IMR-90 (cell line): ENCODE data around the gene UNC13A.

Source experiments
- BHLHE40 ChIP-seq: fragments of 150-350 bp; IDR thresholded peaks from 2 replicates; pipeline ENCODE4 v1.6.1; 2016; ENCODE audit warnings: mild to moderate bottlenecking, low read depth, low read length
- CEBPB ChIP-seq: IDR thresholded peaks from 2 replicates; pipeline ENCODE4 v1.6.1; 2012; ENCODE audit warnings: low read depth, low read length, improper control_type of control experiment
- FOS ChIP-seq: fragments of 150-350 bp; IDR thresholded peaks from 2 replicates; pipeline ENCODE4 v1.6.1; 2016; ENCODE audit warnings: low read depth, low read length
- MAFK ChIP-seq: IDR thresholded peaks from 2 replicates; pipeline ENCODE4 v1.6.1; 2012; ENCODE audit warnings: low read depth, low read length, improper control_type of control experiment
- MAZ ChIP-seq: IDR thresholded peaks from 2 replicates; pipeline ENCODE4 v1.6.1; 2012; ENCODE audit warnings: low read depth, mild to moderate bottlenecking, low read length, improper control_type of control experiment, moderate library complexity, borderline replicate concordance
- MXI1 ChIP-seq: IDR thresholded peaks from 2 replicates; pipeline ENCODE4 v1.6.1; 2012; ENCODE audit warnings: low read depth, mild to moderate bottlenecking, low read length, moderate library complexity, borderline replicate concordance
- NFE2L2 ChIP-seq: fragments of 150-350 bp; IDR thresholded peaks from 2 replicates; pipeline ENCODE4 v1.6.1; 2016; ENCODE audit warnings: low read depth, mild to moderate bottlenecking, low read length
- POLR2A ChIP-seq: IDR thresholded peaks from 2 replicates; pipeline ENCODE4 v1.6.1; 2012; ENCODE audit warnings: mild to moderate bottlenecking, low read depth, low read length
- RAD21 ChIP-seq: IDR thresholded peaks from 2 replicates; pipeline ENCODE4 v1.6.1; 2012; ENCODE audit warnings: low read length, improper control_type of control experiment
- RFX5 ChIP-seq: IDR thresholded peaks from 2 replicates; pipeline ENCODE4 v1.8.0; 2012; ENCODE audit warnings: low read depth, mild to moderate bottlenecking, low read length, moderate library complexity
- TF ChIP-seq, protein P1 (sequence below): fragments of 150-350 bp; IDR thresholded peaks from 2 replicates; pipeline ENCODE4 v1.6.1; 2017; ENCODE audit warnings: mild to moderate bottlenecking, antibody characterized with exemption, low read length, low read depth
- TF ChIP-seq, protein P2 (sequence below): conservative IDR thresholded peaks from 2 replicates; pipeline ENCODE4 v1.5.1; 2012; ENCODE audit warnings: mild to moderate bottlenecking, low read depth, low read length, improper control_type of control experiment

- TF ChIP-seq, protein P1, sequence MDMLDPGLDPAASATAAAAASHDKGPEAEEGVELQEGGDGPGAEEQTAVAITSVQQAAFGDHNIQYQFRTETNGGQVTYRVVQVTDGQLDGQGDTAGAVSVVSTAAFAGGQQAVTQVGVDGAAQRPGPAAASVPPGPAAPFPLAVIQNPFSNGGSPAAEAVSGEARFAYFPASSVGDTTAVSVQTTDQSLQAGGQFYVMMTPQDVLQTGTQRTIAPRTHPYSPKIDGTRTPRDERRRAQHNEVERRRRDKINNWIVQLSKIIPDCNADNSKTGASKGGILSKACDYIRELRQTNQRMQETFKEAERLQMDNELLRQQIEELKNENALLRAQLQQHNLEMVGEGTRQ = no peak
- TF ChIP-seq, protein P2, sequence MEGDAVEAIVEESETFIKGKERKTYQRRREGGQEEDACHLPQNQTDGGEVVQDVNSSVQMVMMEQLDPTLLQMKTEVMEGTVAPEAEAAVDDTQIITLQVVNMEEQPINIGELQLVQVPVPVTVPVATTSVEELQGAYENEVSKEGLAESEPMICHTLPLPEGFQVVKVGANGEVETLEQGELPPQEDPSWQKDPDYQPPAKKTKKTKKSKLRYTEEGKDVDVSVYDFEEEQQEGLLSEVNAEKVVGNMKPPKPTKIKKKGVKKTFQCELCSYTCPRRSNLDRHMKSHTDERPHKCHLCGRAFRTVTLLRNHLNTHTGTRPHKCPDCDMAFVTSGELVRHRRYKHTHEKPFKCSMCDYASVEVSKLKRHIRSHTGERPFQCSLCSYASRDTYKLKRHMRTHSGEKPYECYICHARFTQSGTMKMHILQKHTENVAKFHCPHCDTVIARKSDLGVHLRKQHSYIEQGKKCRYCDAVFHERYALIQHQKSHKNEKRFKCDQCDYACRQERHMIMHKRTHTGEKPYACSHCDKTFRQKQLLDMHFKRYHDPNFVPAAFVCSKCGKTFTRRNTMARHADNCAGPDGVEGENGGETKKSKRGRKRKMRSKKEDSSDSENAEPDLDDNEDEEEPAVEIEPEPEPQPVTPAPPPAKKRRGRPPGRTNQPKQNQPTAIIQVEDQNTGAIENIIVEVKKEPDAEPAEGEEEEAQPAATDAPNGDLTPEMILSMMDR = no peak
- TF ChIP-seq MAZ = no peak
- no peak for TF ChIP-seq MXI1
- no peak for TF ChIP-seq RAD21
- TF ChIP-seq POLR2A = no peak
- TF ChIP-seq NFE2L2 = no peak
- TF ChIP-seq FOS = no peak
- no peak for TF ChIP-seq BHLHE40
- no peak for TF ChIP-seq CEBPB
- no peak for TF ChIP-seq RFX5
- TF ChIP-seq MAFK = no peak
Measured at GRCh38 chr19:17695198-17695597, 7.0 kb upstream of the UNC13A start.
